ENCODE results near the gene CENATAC.

DNA sequence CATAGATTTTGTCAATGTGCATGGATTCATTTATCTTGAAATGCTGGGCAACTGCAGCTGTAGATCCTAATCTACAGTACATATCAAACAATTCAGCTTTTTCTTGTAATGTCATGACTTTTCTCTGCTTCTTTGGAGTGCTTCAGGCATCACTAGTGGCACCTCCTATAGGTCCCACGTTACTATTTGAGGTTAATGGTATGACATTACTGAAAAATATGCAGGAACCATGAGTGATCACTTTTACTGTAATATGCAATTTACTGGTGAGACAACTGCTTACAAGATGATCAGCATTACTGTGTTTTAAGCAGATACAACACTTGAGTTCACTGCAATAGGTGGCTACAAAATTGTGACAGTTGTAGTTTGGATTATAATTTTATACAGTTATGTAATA is 3.0 kb downstream of the CENATAC start:
- TF ChIP-seq CTCF (IDR thresholded peaks at IDR 0.05; ENCODE audit: borderline replicate concordance, extremely low read depth, low read length, poor library complexity, severe bottlenecking) (no peak), EZH2 (IDR thresholded peaks at IDR 0.05; ENCODE audit: borderline replicate concordance, low read depth, low read length, severe bottlenecking) (no peak)
